SK-N-SH treated with all-trans-retinoic acid at 6 μM for 48 hours (cell line): ENCODE results near the gene LOXHD1.

Experiments
- ATAC-seq: fragments of 200-7000 bp; cut with Tn5 transposase; 3 replicates; pipeline ENCODE4 v1.9.1; 2020; ENCODE audit warnings: mild to moderate bottlenecking, moderate library complexity
- ARNTL ChIP-seq: fragments of 450-650 bp; formaldehyde crosslinking; IDR thresholded peaks from 2 replicates; pipeline ENCODE4 v1.5.0; 2020; ENCODE audit warnings: low read depth, mild to moderate bottlenecking, moderate library complexity, borderline replicate concordance
- BACH2 ChIP-seq: fragments of 250-450 bp; sonication (Bioruptor Pico); IDR thresholded peaks from 2 replicates; pipeline ENCODE4 v1.9.0; 2021; ENCODE audit warnings: mild to moderate bottlenecking, borderline replicate concordance
- CREB5 ChIP-seq: fragments of 250-450 bp; sonication (Bioruptor Pico); IDR thresholded peaks from 2 replicates; pipeline ENCODE4 v1.5.1; 2020; ENCODE audit warnings: low read depth, mild to moderate bottlenecking, moderate library complexity
- CSDC2 ChIP-seq: fragments of 250-450 bp; sonication (Bioruptor Pico); IDR thresholded peaks from 2 replicates; pipeline ENCODE4 v1.5.0; 2020; ENCODE audit warnings: mild to moderate bottlenecking, moderate library complexity
- CSRNP3 ChIP-seq: fragments of 250-450 bp; sonication (Bioruptor Pico); IDR thresholded peaks from 2 replicates; pipeline ENCODE4 v1.5.1; 2021; ENCODE audit warnings: mild to moderate bottlenecking, moderate library complexity
- GLIS3 ChIP-seq: fragments of 250-450 bp; sonication (Bioruptor Pico); IDR thresholded peaks from 2 replicates; pipeline ENCODE4 v1.5.0; 2020; ENCODE audit warnings: mild to moderate bottlenecking, moderate library complexity
- ISL1 ChIP-seq: fragments of 250-450 bp; sonication (Bioruptor Pico); IDR thresholded peaks from 2 replicates; pipeline ENCODE4 v2.1.2; 2022; ENCODE audit warnings: mild to moderate bottlenecking, moderate library complexity
- OSR1 ChIP-seq: fragments of 250-450 bp; sonication (Bioruptor Pico); IDR thresholded peaks from 2 replicates; pipeline ENCODE4 v1.8.0; 2022; ENCODE audit warnings: moderate library complexity, mild to moderate bottlenecking, inconsistent platforms
- PATZ1 ChIP-seq: fragments of 250-450 bp; sonication (Bioruptor Pico); IDR thresholded peaks from 2 replicates; pipeline ENCODE4 v1.8.0; 2020; ENCODE audit warnings: mild to moderate bottlenecking, moderate library complexity, borderline replicate concordance
- POU6F1 ChIP-seq: fragments of 250-450 bp; sonication (Bioruptor Pico); IDR thresholded peaks from 2 replicates; pipeline ENCODE4 v1.8.0; 2021; ENCODE audit warnings: low read depth, mild to moderate bottlenecking, moderate library complexity, borderline replicate concordance
- RARB ChIP-seq: fragments of 250-450 bp; sonication (Bioruptor Pico); IDR thresholded peaks from 2 replicates; pipeline ENCODE4 v1.8.0; 2021; ENCODE audit warnings: mild to moderate bottlenecking, moderate library complexity
- SNAI2 ChIP-seq: fragments of 250-450 bp; sonication (Bioruptor Pico); IDR thresholded peaks from 2 replicates; pipeline ENCODE4 v1.5.0; 2020; ENCODE audit warnings: mild to moderate bottlenecking, moderate library complexity
- TCF4 ChIP-seq: fragments of 250-450 bp; sonication (Bioruptor Pico); IDR thresholded peaks from 2 replicates; pipeline ENCODE4 v1.8.0; 2021; ENCODE audit warnings: mild to moderate bottlenecking, moderate library complexity, borderline replicate concordance
- TOX ChIP-seq: fragments of 250-450 bp; sonication (Bioruptor Pico); IDR thresholded peaks from 2 replicates; pipeline ENCODE4 v1.8.0; 2021; ENCODE audit warnings: mild to moderate bottlenecking, moderate library complexity, borderline replicate concordance
- TSHZ2 ChIP-seq: fragments of 250-450 bp; sonication (Bioruptor Pico); IDR thresholded peaks from 2 replicates; pipeline ENCODE4 v1.5.0; 2020; ENCODE audit warnings: mild to moderate bottlenecking, moderate library complexity
- ZC3H10 ChIP-seq: fragments of 250-450 bp; sonication (Bioruptor Pico); IDR thresholded peaks from 2 replicates; pipeline ENCODE4 v1.5.1; 2021; ENCODE audit warnings: mild to moderate bottlenecking, moderate library complexity
- ZFP3 ChIP-seq: fragments of 250-450 bp; sonication (Bioruptor Pico); IDR thresholded peaks from 2 replicates; pipeline ENCODE4 v1.5.0; 2020; ENCODE audit warnings: mild to moderate bottlenecking, moderate library complexity

The LOXHD1 gene

GRCh38 chr18:46462523-46462922 lies 194.5 kb downstream of the LOXHD1 start:
- no peak; the same call in 2 of the 3 replicates for ATAC-seq
- no peak for TF ChIP-seq ARNTL (CRISPR knock-in tag)

GRCh38 chr18:46461993-46462392 lies 195.0 kb downstream of the LOXHD1 start:
- no peak for TF ChIP-seq TOX (CRISPR knock-in tag)
- ATAC-seq: no peak

- TF ChIP-seq RARB (CRISPR knock-in tag): no peak
- no peak for TF ChIP-seq ARNTL (CRISPR knock-in tag)
- no peak for TF ChIP-seq OSR1 (CRISPR knock-in tag)
- TF ChIP-seq ZFP3 (CRISPR knock-in tag): no peak
- no peak for TF ChIP-seq POU6F1
- TF ChIP-seq GLIS3: no peak
- no peak for TF ChIP-seq PATZ1 (CRISPR knock-in tag)
- no peak for TF ChIP-seq CREB5 (CRISPR knock-in tag)
- TF ChIP-seq CSRNP3 (CRISPR knock-in tag): no peak
- TF ChIP-seq SNAI2 (CRISPR knock-in tag): no peak
- no peak for TF ChIP-seq BACH2
- no peak for TF ChIP-seq TCF4 (CRISPR knock-in tag)
- no peak for TF ChIP-seq TSHZ2 (CRISPR knock-in tag)
- no peak for ATAC-seq
Measured at GRCh38 chr18:46460754-46461153, 196.3 kb downstream of the LOXHD1 start.

GRCh38 chr18:46459789-46460455 lies 197.1 kb downstream of the LOXHD1 start:
- no peak for ATAC-seq
- no peak for TF ChIP-seq OSR1 (CRISPR knock-in tag)
- TF ChIP-seq, all 23 proteins: peak for 0

GRCh38 chr18:46458472-46458871 lies 198.5 kb downstream of the LOXHD1 start:
- ATAC-seq: no peak
- TF ChIP-seq OSR1 (CRISPR knock-in tag) (no peak), BACH2 (no peak), SNAI2 (CRISPR knock-in tag) (no peak), CSDC2 (CRISPR knock-in tag) (no peak), POU6F1 (no peak), ZC3H10 (CRISPR knock-in tag) (no peak), ISL1 (CRISPR knock-in tag) (no peak), TSHZ2 (CRISPR knock-in tag) (no peak), CREB5 (CRISPR knock-in tag) (no peak)
